NCI-H748 (cell line): ENCODE data around the gene WSCD2.

Source experiments
- DNase-seq: peaks from one replicate; lab custom pipeline; 2025; ENCODE audit not compliant: unreplicated experiment; lab: John Stamatoyannopoulos, UW

WSCD2 gene

DNA sequence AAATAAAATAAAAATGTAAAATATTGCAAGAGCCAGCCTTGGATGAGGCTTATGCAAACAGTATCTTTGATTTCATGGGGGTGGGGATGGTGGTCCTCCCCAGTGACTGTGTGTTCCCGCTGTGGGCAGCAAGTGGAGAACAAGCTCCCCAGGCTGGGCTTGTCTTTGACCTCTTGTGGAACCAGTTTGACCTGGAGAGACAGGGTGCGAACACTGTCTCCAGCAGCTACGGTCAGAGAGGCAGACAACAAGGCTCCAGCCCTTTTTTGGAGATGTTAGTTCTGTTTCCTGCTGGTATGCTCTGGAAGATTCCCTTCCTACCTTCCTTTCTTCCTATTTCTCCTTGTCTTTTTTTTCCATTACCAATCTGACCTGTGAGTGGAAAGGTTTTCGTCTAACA is 21.8 kb upstream of the WSCD2 start:
- DNase-seq, result no peak

DNA sequence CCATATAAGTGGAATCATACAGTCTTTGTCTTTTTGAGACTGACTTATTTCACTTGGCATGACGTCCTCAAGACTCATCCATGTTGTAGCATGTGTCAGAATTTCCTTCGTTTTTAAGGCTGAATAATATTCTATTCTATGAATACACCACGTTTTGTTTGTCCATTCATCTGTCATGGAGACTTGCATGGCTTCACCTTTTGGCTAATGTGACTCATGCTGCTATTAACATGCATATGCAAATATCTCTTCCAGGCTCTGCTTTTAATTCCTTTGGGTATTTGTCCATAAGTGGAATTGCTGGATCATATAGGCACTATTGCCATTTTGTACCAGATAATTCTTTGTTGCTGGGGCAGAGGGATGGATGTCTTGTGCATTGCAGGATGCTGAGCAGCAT is 19.6 kb upstream of the WSCD2 start:
- DNase-seq, result no peak

DNA sequence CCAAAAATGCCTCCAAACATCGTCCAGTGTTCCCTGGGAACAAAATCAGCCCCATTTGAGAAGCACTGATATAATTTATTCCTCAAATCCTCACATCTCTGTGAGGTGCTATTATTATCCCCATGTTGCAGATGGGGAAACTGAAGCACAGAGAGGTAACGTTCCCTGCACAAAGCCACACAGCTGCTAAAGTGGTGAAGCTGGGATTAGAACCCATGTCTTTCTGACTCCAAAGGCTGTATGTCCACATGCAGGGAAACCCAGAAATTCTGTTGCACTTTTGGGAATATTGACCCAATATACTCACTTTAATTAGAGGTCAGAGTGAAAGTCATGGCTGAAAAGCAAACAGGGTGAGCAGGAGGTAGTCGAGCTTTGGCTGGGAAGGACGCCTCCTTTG is 19.1 kb upstream of the WSCD2 start:
- no peak for DNase-seq

DNA sequence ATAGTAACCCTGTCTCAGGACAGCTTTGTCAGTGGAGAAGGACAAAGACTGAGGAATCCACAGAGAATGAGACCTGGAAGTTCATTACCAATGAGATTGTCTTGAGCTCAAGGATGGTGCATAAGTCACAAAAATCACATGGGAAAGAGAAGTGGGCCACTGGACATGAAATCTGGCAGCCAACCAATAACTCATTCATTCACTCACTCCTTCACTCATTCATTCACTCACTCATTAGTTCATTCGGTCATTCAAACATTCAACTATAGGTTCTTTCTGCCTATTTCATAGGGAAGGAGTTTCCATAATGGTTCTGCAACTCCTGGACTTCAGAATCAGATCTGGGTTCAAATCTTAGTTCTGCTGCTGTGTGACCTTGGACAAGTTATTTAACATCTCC is 18.2 kb upstream of the WSCD2 start:
- no peak for DNase-seq

DNA sequence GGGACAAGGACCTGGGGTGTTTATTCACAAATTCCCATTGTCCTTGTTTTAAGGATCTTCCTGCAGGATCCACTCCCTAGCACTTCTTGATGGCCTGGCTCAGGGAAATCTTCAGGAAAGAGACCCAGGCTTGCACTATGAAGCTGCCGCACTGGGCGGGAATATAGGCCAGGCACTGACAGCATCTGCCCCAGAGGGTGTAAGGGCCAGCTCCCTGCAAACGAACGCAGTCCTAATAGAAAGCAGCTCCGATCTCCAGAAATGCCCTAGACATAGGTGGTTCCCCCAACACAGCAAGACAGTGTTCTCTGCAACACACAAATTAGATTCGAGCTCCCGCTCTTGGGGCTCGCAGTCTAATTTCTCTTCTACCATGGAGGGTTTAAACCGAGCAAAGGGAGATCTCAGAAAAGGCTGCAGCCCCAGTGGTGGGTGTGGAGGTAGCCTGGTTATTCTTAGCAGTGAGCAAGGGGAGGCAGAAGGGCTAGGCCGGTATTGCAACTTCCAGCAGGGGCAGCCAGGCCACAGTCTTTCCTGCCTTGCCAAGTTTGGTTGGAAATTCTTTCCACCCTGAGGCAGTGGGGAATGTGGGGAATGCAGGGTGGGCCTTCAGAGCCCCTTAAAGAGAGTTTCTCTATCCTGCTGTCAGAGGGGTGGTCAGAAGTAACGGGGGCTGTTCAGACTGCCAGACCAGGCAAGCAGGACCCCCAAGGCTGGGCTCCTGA is 16.1 kb upstream of the WSCD2 start:
- DNase-seq, result no peak

DNA sequence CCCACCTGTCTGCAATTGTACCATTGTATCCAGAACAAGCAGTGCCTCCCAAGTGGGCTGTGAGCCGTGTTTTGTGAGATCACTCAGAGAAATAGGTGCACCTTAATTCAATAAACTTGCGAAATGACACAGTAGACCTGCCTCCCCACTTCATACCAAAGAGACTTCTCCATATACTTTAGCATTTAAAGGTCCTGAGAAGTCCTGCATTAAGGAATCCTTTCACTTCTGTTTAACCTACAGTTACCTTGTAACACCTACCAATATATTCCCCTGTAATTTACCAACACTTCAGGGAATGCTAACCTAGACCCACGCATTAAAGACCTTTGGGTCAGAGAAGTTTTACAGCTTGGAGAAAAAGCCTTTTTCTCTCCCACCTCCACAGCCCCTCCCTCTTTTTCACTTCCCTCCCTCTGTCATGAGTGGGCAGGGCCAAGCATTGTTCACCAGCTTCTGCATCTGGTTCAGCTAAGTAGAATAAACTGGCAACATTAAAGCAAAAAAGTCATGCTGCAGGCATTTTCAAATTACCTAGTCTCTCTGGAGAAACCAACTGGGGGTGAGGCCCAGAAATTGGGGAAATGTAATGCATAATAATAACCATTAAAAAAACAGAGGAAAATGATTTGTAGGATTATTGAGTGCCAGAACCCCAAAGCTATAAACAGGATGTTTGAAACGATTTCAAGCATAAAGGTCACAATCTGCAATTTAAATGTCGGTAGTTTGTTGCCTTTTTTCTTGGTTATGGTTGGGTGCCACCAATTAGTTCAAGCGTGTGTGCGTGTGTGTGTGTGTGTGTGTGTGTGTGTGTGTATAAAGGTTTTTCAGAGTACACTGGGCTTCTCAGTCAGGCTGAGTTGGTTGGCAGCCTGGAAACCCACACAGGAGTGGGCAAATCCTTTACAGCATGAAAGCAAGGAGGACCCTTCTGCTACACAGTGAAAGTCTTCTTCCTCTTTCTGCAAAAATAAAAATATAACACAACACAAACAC is 13.7 kb upstream of the WSCD2 start:
- DNase-seq, result no peak

DNA sequence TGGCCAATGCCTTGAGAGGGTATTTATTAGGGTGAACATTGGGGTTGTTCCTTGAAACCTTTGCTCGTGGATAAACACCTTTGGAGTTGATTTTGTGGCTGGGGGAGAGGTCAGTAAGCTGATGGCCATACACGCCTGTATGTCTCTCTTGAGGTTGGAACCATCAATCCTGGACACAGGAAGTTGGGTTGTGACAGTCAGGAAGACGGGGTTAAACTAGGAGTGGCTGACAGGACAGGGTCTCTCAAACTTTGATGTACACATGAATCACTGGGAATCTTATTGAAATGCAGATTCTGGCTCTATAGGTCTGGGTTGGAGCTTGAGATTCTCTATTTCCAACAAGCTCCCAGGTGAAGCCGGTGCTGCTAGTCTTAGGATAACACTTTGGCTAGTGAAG is 12.8 kb upstream of the WSCD2 start:
- no peak for DNase-seq

DNA sequence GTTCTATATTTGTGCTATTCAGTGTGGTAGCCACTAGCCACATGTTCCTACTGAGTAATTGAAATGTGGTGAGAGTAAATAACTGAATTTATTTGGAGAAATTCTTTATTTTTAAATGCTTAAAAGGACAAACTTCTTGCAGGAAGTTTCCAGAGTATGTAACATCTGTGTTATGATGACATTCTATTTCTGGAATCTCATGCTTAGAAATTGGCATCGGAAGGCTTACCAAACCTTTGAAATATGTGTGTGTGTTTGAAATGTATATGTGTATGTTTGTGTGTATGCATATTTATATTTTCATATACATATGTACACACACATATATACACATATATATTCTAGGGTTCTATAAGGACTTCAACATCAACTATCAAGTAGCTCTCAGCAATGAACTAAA is 12.4 kb upstream of the WSCD2 start:
- DNase-seq, result no peak

DNA sequence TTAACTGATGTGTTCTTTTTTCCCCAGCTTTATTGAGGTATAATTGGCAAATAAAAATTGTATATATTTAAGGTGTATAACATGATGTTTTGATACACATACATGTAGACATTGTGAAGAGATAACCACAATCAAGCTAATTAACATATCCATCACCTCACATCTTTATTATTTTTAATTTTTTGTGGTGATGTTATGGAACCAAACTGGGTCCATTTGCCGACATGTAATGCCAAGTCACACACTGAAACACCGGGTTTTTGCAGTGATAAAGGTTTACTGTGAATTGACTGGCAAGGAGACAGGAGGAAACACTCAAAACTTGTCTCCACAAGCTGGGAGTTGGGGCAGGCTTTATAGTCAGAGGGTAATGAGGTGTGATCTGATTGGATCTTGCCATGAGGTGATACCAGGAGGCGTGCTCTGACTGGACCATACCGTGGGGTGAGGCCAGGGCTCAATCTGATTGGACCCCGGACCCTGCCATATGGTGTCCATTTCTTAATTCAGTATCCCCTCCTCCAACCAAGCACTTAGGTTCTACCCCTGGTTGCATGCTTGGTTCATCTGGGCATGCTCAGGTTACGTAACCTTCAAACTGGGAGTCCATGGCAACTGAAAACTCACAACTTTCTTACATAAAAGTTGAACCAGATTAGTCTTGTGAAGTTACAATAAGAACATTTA is 11.8 kb upstream of the WSCD2 start:
- DNase-seq, result peak; percentile 30

DNA sequence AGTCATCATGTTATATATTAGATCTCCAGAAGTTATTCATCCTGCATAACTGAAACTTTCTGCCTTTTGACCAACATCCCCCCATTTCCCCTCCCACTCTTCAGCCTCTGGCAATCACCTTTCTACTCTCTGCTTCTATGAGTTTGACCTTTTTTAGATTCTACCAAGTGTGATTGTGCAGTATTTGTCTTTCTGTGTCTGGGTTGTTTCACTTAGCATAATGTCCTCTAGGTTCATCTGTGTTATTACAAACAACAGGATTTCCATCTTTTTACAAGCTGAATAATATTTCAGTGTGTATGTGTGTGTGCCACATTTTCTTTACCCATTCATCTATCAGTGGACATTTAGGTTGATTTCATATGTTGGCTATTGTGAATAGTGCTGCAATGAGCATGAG is 11.2 kb upstream of the WSCD2 start:
- DNase-seq, result no peak

DNA sequence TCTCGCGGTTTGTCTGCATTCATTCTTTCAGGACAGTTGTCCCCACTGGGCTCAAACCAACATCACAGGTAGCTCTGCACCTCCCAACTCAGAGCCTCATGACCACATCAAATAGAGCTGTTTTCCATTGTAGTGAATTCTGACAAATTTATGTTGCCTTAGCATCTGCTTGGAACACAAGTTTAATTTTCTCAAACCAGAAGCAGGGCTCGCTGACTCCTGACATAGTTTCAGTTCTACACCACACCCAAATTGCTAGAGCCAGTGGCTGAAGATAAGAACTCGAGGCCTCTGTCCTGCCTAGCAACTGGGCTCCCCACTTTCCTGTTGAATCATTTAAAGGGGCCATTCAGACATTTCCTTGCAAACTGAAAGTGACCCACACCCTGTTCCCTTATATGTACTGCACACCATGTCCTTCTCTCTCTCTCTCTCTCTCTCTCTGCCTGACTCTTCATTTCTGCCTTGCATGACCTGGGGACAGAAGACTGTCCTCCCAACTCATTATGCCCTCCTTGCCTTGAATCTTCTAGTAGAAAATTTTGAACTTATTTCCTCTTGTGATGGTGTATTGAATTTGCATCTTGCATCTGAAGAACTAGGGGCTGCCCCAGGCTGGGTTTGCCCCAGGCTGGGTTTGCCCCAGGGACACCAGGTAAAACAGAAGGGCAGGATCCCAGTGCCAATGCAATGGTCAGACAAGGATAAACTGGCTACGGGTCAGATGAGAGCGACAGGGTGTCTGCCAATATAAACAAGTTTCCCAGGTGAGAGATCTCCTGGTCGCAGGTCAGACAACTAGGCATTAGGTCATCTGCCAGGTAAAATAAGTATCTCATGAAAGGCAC is 9.7 kb upstream of the WSCD2 start:
- no peak for DNase-seq

DNA sequence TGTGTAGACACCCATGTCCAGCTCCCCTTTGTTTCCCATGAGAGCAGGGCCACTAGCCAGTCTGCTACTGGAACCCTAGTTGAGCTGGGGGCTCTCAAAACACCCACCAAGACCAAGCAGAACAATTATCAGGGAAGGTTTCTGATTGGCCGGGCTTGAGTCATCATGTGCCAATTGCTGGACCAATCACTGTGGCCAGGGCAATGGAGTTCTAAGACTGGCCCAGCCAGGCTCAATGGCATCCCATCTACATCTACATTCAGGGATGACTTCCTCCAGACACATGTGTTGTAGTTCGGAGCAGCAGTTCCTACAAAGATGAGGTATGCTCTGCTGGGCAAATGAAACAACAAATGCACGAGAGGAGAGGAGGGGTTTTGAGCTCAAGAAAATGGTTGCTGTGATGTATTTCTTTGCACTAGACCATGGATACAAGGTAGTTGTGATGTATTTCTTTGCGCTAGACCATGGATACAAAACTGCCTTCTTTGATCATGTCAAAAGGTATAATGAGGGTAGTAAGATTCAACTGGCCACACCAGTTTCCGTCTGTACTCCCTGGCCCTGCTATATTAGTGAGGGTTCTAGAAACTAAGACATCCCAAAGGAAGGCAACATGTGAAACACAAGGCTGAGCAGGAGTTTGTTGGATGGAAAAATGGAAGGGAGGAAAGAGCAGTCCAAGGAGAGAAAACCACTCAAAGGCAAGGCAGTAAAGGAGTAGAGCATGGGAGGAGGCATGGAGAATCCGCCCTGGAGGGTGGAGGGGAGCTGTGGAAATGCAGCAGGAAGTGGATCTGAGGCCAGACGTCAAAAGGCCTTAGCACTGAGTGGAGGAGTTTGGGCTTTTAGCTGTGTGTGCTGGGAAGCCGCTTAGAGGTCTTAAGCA is 8.9 kb upstream of the WSCD2 start:
- DNase-seq, result no peak

DNA sequence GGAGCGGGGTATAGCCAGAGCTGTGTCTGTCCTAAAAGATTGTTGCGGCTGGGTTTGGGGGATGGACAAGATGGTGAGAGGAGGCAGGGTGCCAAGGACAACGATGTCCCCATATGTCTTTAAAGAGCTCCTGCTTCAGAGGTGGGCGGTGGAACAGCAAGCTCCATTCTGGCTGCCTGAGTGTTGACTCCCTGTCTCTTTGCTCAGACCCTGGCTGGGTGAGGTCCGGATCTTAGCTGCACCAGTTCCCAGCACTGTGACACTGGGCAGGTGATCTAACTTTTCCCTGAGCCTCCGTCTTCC is 8.3 kb upstream of the WSCD2 start:
- no peak for DNase-seq

DNA sequence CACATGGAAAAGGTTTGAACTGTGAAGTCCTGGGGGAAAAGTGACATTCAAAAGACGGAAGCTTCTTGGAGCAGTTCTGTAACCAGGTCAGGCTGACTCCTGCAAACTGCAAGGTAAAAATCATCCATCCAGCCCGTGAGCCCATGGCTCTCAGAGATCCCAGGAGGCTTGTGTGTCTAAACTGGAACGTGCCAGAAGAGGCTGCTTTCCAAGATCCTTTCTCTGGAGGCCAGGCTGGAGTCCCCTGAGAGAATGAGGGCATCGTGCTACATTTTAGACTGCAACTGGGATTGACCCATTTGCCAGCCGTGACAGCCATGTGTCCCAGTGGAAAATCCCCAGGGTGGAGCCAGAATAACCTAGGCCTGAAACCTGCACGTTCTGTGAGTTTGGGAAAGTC is 7.8 kb upstream of the WSCD2 start:
- DNase-seq, result no peak

DNA sequence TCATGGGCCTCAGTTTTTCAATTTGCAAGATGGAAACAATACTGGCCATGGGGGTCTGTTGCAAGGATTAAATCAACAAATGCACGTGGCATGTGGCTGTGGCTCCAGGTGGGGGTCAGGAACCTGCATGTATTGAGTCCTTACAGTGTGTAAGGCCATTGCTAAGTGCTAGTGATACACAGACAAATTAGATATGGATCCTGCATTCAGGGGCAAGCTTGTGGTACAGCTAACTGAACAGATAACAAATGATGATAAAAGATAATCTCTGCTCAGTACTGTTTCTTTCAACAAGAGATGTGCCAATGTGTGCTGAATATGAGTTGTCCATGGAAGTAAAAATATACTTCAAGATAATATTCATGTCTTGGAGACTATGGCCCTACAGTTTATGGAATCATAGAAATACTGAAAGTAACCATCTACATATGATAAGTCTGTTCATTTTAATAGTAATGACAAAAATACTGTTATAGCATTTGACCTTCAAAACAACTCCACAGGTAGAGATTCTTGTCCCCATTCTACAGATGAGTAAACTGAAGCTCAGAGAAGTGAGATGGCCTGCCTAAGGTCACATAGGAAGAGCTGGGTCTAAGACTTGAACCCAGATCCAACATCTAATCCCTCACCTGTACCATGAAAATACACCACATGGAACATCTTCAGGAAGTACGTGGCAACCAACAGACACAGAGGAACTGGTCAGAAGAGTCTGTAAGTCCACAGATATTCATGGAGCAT is 7.2 kb upstream of the WSCD2 start:
- no peak for DNase-seq

DNA sequence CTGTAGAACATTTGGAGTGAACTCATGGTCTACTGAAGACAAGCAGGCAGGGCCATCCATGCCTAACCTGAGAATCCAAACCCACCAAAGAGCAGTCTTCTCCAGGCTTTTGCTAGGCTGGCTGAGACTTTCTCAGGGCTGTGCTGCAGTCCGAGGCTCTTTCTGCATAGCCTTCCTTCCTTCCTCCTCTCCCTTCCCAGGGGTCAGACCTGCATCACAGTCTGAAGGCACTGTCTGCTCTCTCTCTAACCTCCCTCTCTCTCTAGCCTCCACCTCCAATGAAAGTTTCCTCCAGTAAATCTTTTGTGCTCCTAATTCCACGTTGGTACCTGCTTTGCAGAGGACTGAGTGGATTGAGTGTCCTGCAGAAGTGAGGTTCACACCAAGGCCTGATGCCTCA is 6.4 kb upstream of the WSCD2 start:
- DNase-seq, result no peak

DNA sequence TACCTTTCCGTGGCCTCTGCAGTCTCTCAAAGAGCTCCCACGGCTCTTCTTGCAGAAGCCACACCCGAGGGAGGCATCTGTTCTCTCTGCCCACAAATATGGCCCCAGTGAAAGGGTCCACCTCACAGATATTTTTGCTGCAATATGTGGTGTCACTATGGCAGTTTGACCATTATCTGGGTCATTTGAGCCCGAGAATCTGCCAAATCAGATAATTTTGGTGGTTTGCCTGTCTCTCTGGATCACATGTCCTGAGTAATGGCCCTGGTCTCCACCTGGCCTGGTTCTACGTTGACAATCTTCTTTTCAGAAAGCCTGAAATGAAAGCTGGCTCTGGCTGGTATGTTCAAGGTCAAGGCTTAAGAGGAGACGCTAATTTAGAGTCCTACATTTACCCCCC is 5.7 kb upstream of the WSCD2 start:
- DNase-seq, result no peak

DNA sequence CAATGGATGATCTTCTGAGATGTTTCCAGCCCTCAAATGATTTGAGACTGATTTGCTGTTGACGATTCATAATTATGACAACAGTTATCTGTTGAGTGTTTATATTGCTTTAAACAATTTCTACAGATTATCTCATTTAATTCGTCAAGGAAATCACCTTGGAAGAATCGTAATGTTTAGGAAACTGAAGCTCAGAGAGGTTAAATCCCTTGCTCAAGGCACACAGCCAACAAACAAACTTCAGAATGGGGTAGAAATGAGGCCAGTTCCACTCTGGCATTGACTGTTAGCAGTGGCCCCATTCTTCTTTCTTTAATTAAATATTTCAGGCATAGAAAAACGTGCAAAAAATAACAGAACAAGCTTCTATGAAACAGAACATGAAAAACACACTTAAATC is 4.0 kb upstream of the WSCD2 start:
- no peak for DNase-seq

DNA sequence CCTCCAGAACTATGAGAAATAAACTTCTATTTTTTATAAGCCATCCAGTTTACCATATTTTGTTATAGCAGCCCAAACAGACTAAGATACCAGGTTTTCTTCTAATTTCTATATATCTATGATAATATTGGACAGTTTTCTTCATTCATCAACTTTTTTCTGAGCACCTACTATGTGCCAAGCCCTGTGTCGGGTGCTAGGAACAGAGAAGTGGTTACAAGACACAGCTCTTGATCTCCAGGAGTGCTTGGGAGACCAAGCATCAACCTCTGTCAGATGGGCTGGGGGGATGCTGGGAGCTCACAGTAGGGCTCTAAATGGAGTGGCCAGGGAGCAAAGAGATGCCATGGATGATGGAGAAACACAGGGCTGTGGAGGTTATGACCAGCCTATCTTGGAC is 2.9 kb upstream of the WSCD2 start:
- no peak for DNase-seq
